OCI-LY7 (cell line): Measurements from ENCODE around the gene GNAL. TPM values are rescaled to one million over a fixed set of nuclear protein-coding genes. Genes with fewer than 3 reads are reported as not detected.

Source experiments
- BruUV-seq: library from RNA; stranded (reverse); fragments of 400-500 nt; replicated peaks from 2 replicates; lab custom pipeline; 2021; lab: Mats Ljungman, UMichigan
- CTCF ChIA-PET: fragments of 300-600 bp; sonication (Branson Sonifier 250); formaldehyde crosslinking; loops from one replicate; lab custom pipeline; 2022; ENCODE audit warnings: antibody characterized with exemption; ENCODE audit not compliant: unreplicated experiment; lab: Charles Lee
- POLR2A ChIA-PET: fragments of 300-600 bp; sonication (Branson Sonifier 250); formaldehyde crosslinking; loops from one replicate; lab custom pipeline; 2022; ENCODE audit warnings: antibody characterized with exemption; lab: Charles Lee
- DNase-seq: peaks from one replicate; pipeline ENCODE4 v3.0.0-alpha.2; 2015; ENCODE audit warnings: low spot score
- H2AFZ ChIP-seq: fragments of 200-600 bp; sonication (generic), shearing (Covaris generic); 2 replicates; pipeline ENCODE4 v1.6.1; 2014; ENCODE audit warnings: mild to moderate bottlenecking, antibody characterized with exemption, low read length, moderate library complexity
- H3K27ac ChIP-seq: fragments of 200-600 bp; sonication (generic); 2 replicates; pipeline ENCODE4 v1.5.1; 2014; ENCODE audit warnings: mixed run types, low read depth, mild to moderate bottlenecking, moderate library complexity, low read length, inconsistent platforms; ENCODE audit not compliant: poor library complexity, severe bottlenecking
- H3K36me3 ChIP-seq: fragments of 200-600 bp; sonication (generic); 2 replicates; pipeline ENCODE4 v1.6.1; 2014; ENCODE audit warnings: mild to moderate bottlenecking, antibody characterized with exemption, low read length, moderate library complexity, mixed read lengths; ENCODE audit not compliant: insufficient read depth
- H3K4me1 ChIP-seq: fragments of 200-600 bp; sonication (generic); 2 replicates; pipeline ENCODE4 v1.5.1; 2014; ENCODE audit warnings: mild to moderate bottlenecking, low read length; ENCODE audit not compliant: insufficient read depth, poor library complexity, severe bottlenecking
- H3K4me2 ChIP-seq: fragments of 200-600 bp; sonication (generic); 2 replicates; pipeline ENCODE4 v1.6.1; 2014; ENCODE audit warnings: mild to moderate bottlenecking, low read length
- H3K4me3 ChIP-seq: fragments of 200-600 bp; sonication (generic); 2 replicates; pipeline ENCODE4 v1.5.1; 2014; ENCODE audit warnings: mild to moderate bottlenecking, low read depth, low read length; ENCODE audit not compliant: poor library complexity, severe bottlenecking
- H3K79me2 ChIP-seq: fragments of 200-600 bp; sonication (generic); 2 replicates; pipeline ENCODE4 v1.6.1; 2016; ENCODE audit warnings: low read depth, mild to moderate bottlenecking, low read length, moderate library complexity, mixed read lengths; ENCODE audit not compliant: insufficient read depth
- H3K9me2 ChIP-seq: fragments of 200-600 bp; sonication (generic); 2 replicates; pipeline ENCODE4 v1.6.1; 2016; ENCODE audit warnings: mild to moderate bottlenecking, low read length, mixed read lengths; ENCODE audit not compliant: insufficient read depth
- H3K9me3 ChIP-seq: fragments of 200-600 bp; sonication (generic); 2 replicates; pipeline ENCODE4 v1.6.1; 2014; ENCODE audit warnings: mild to moderate bottlenecking, mixed run types, low read length, mixed read lengths
- H4K20me1 ChIP-seq: fragments of 200-600 bp; sonication (generic); 2 replicates; pipeline ENCODE4 v1.6.1; 2014; ENCODE audit warnings: mild to moderate bottlenecking, antibody characterized with exemption, low read length, moderate library complexity, mixed read lengths; ENCODE audit not compliant: insufficient read depth
- EZH2phosphoT487 ChIP-seq: fragments of 200-600 bp; sonication (generic); IDR thresholded peaks from 2 replicates; pipeline ENCODE4 v1.6.1; 2018; ENCODE audit warnings: low read depth, borderline replicate concordance, mild to moderate bottlenecking, mixed run types, antibody characterized with exemption, low read length, moderate library complexity, mixed read lengths
- intact Hi-C: fragments of 100-400 bp; cut with micrococcal nuclease; formaldehyde crosslinking; loops from one replicate; pipeline ENCODE4 v1.10.0; 2022; ENCODE audit not compliant: unreplicated experiment
- microRNA-seq: library from miRNA; unstranded; fragments of <30 nt; microRNA quantifications from one replicate; pipeline ENCODE4 v1.2.0, GENCODE V29; 2022; ENCODE audit warnings: borderline replicate concordance
- total RNA-seq, 2 experiments: library from RNA; depleted of rRNA in 1 of 2; stranded (reverse); fragments of >200 nt in 1 of 2; shearing (Covaris generic) in 1 of 2; gene quantifications; 2 replicates each; pipeline ENCODE4 v1.2.3, GENCODE V29; 2014 to 2022
- TF ChIP-seq, protein P1 (sequence below): fragments of 200-600 bp; sonication (generic); conservative IDR thresholded peaks from 2 replicates; pipeline ENCODE4 v1.5.1; 2014; ENCODE audit warnings: mild to moderate bottlenecking, antibody characterized with exemption, low read length, moderate library complexity, mixed read lengths

Gene GNAL
- total RNA-seq, 2 experiments from 2014 or later = 0.03 to 0.25 TPM

DNA sequence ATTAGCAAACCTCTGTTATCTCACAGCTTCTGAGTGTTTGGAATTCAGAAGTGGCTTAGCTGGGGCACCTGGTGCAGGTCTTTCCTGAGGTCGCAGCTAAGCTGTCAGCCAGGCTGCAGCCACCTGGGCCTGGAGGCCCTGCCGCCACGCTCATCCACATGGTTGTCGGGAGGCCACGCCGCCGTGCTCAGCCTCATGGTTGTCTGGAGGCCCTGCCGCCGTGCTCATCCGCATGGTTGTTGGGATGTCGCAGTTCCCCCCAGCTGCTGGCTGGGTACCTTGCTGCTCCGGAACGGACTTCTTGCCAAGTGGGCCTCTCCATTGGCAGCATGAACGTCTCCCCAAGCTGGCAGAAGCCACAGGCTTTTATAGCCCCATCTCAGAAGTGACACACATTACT is 243.3 kb downstream of the GNAL start:
- H3K4me2 ChIP-seq = no peak overlapping the region
- POLR2A ChIA-PET = interaction anchor here (0.7 to 0.9 kb wide), 2 partner anchors 19 to 24 kb away, joined by 3 to 6 read pairs; no protein-coding TSS in a partner anchor
- H3K36me3 ChIP-seq = no peaks in the 10 kb centered on the region
- no peak for DNase-seq
- H3K27ac ChIP-seq = no peak overlapping the region
- H4K20me1 ChIP-seq = no peaks in the 10 kb centered on the region
- intact Hi-C loops = no loop called here
- no peaks in the 10 kb centered on the region for H3K4me1 ChIP-seq
- CTCF ChIA-PET = no interaction called here
- H3K9me3 ChIP-seq = no peaks in the 10 kb centered on the region
- H3K4me3 ChIP-seq = no peak overlapping the region
- no peaks in the 10 kb centered on the region for H3K9me2 ChIP-seq
- no peaks in the 10 kb centered on the region for H3K79me2 ChIP-seq
- H2AFZ ChIP-seq = no peak overlapping the region
- no TSS peak for BruUV-seq
- TF ChIP-seq EZH2phosphoT487 = no peak
- TF ChIP-seq, protein P1, sequence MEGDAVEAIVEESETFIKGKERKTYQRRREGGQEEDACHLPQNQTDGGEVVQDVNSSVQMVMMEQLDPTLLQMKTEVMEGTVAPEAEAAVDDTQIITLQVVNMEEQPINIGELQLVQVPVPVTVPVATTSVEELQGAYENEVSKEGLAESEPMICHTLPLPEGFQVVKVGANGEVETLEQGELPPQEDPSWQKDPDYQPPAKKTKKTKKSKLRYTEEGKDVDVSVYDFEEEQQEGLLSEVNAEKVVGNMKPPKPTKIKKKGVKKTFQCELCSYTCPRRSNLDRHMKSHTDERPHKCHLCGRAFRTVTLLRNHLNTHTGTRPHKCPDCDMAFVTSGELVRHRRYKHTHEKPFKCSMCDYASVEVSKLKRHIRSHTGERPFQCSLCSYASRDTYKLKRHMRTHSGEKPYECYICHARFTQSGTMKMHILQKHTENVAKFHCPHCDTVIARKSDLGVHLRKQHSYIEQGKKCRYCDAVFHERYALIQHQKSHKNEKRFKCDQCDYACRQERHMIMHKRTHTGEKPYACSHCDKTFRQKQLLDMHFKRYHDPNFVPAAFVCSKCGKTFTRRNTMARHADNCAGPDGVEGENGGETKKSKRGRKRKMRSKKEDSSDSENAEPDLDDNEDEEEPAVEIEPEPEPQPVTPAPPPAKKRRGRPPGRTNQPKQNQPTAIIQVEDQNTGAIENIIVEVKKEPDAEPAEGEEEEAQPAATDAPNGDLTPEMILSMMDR = no peak

Small RNA genes within 50 kb of the gene (microRNA-seq; reads per million reads assigned to microRNA genes)
- not detected for gene MIR7153

Other genes starting within 250 kb of the GNAL start
- not detected in 2 replicates for gene SLC35G4, start 79.7 kb upstream of the GNAL start, total RNA-seq (2014; rRNA removed; shearing (Covaris generic))
- not detected in 2 replicates for gene SLC35G4, start 79.7 kb upstream of the GNAL start, total RNA-seq (2022)
- gene CHMP1B, start 162.1 kb downstream of the GNAL start, total RNA-seq (2014; rRNA removed; shearing (Covaris generic)) = 29.3 and 31.5 TPM in 2 replicates
- gene CHMP1B, start 162.1 kb downstream of the GNAL start, total RNA-seq (2022) = 24.2 and 28.6 TPM in 2 replicates
- 26.5 and 32.5 TPM in 2 replicates for gene MPPE1, start 219.1 kb downstream of the GNAL start, total RNA-seq (2014; rRNA removed; shearing (Covaris generic))
- gene MPPE1, start 219.1 kb downstream of the GNAL start, total RNA-seq (2022) = 40.1 and 53.0 TPM in 2 replicates